HG03439 (cell line): ENCODE measurements around the gene PGGT1B.

Source experiments
- ATAC-seq: cut with Tn5 transposase; IDR thresholded peaks from one replicate; pipeline ENCODE4 v1.9.1; 2021; ENCODE audit warnings: mild to moderate bottlenecking, moderate library complexity; ENCODE audit not compliant: unreplicated experiment

PGGT1B gene

DNA sequence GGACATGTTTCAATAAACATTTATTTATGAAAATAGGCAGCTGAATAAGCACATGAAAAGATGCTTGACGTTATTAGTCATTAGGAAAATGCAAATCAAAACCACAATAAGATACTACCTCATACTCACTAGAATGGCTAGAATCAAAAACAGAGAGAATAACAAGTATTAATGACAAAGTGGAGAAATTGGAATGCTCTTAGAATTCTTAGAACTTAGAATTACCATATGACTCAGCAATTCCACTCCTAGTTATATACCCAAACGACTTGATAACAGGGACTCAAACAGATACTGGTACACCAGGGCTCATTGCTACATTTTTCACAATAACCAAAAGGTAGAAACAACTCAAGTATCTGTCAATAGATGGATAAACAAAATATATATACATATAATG, 77.9 kb downstream of the PGGT1B start:
- ATAC-seq = no peak

DNA sequence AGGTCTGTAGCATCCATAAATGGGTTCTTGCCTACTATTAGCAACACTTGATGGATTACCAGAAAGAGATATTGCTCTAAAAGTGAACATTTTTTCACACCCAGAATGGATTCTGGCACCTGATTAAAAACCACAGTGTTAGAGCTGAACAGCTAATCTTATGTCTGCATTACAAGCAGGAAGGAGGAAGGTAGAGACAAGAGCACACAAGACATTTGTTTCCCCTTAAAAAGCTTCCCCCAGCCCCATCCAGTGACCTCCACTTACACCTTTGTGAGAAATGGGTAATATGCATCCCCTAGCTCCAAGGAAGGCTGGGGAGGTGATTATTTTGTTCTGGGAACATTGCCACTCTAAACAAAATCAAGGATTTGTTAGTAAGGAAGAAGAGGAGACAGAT, 80.9 kb downstream of the PGGT1B start:
- ATAC-seq = no peak

DNA sequence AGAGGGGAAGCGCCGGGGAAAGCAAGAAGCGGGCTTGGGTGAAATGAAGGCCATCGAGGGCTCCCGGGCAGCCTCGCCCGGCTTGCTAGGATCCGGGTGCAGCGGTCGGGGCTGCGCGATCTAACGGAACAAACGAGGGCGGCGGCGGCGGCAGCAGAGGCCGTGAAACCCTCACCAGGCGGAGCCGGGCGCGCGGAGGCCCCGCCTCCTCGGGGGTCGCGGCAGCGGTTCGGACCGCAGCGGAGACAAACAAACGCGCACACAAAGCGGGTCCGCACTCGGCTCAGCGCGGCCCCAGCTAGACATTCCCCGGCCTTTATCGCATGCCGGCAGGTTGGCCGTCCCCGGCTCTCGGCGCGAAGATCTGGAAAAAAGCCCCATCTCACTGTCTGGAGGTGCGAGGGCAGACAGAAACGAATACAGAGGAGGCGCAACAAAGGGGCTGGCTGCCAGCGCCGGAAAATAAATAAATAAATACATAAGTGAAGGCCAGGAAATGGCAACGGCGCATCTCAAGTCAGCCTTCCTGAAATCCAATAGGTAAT, 82.4 kb downstream of the PGGT1B start:
- peak; percentile 71 for ATAC-seq

DNA sequence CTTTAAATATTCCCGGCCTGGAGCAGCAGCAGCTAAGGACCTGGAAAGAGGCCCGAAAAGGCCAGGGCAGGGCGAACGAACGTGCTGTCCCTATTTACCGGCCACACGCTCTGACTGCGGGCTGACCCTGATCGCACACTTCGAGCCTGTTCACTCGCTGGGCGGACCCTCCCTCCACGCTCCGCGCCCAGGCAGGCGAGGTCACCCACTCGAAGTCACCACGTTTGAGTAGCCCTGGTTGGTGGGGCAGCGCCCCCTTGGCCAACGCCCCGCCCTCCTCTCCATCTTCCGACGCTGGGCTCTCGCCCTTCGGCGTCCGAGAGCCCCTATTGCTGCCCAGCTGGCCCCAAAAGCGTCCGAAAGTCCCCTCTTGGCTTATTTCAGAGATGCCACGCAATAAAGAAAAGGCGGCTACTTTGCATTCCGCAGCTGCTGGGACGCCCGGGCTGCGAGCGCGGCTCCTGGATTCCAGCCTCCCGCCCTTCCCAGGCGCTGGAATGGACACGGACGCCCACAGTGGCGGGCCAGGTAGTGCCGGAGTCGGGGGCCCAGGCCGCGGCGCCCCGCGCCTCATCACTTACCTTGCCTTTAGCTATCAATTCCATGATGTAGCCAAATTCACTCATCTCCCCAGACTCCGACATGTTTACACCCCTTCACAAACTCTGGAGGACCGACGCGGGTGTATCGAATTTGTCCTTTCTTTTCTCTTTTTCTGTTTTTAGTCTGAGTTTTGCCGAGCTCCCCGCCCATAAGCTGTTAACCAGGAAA, 83.1 kb downstream of the PGGT1B start:
- peak; percentile 34 for ATAC-seq

DNA sequence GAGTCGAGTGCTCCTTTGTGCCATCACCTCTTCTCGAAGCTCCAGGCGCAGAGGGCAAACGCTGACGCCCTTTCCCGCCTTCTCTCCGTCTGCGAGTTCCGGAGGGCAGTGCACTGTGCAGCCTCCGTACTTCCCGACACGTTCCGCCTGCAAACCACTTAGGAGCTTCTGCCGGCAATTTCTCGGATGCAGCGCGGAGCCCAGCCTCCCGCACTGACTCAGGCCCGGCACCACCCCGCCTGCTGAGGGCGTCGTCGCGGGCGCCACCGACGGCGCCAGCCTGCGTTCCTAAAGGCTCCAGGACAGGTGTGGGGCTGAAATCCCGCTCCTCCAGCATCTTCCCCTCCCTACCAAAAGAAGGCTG, 83.7 kb downstream of the PGGT1B start:
- ATAC-seq = no peak

DNA sequence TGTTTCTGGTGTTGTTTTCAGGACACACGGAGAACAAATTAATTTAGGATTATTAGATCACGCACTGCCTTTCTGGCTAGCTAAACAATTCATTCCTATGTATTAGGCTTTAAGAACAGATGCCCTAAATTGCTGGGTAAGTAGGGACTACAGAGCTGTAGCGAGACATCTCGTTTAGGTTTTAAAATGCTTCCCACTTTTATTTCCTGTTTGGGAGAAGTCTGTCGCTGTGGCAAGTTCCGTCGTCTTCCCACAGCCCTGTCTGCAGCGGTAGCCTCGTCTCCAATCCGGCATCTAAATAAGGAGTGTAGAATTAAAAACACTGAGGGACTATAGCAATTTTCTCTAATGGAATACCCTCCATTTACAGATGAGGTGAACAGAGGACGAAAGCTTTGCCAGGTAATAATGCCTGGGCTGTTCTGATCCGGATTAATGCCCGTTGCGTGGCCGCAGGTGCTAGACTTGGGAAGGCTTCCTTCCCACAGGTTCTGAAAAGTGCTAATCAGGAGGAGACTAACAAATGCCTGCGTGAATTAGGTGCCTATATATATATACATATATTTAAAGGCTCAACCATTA, 91.7 kb downstream of the PGGT1B start:
- no peak for ATAC-seq

DNA sequence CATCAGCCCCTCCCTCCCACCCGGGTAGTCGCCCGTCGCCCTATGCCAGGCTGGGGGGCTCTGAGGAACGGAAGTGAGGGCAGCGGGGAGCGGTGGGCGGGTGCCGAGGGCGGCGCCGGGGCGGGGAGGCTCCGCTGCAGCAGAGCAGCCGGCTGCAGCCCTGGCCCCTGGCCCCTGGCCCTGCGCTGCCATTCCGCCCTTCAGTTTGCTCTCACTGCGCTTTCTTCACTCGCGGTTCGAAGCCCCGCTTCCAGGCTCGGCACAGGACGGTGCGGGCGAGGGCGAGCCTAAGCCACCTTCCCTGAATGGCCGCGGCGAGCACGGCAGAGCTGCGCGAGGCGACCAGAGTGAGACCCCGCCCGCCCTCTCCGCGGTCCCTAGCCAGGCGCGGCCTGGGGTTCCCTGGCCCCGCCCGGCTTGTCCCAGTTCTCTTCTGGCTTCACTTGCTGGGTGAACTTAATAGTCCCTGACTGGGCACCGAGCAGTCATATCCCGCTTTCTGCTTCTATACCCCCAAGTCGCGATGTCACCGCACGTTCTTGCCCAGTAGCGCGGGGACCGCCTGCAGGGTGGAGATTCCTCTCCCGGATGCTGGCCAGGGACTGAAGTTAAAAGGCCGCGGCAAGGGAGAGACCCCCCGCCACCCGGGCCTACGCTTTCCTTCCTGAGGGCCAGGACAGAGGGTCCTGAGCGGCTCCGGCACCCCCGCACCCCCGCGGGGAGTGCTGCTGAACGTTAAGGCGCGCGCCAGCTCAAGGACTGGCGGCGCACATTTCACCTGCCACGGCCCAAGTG, 92.3 kb downstream of the PGGT1B start:
- peak; percentile 43 for ATAC-seq

DNA sequence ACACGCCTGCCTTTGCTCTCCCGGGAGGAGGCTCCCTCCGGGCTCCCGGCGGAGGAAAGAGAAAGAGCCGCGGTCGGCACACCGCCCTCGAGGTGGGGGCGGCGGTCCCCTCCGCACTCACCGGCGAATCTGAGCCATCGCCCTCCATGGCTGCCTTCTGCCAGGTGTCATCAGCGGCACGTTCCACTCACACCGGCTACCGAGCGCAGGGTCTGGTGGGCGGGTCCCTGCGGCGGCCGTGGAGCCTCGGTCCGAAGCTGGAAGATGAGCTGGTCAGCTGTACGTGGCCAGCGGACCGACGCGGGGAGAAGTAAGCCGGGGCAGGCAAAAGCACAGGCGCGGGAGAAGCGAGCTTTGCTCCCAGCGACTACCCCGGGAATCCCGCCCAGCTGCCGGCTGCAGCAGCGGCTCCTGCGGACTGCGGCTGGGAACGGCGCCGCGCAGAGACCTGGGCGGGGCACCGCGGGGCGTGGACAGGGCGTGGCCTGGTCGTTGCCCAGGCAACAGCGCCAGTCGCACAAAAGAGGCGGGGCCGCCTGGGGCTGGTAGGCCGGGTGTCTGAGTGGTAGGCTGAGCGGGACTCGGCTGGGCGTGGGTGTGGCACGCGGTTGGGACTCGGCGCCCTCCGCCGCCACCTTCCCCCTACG, 93.1 kb downstream of the PGGT1B start, which contains the start of gene TRIM36:
Gene TRIM36, minus strand, starts transcription at position 422 of the 647 bp plus-strand sequence. Its CDS starts 274 bp downstream, at position 148.
- peak; percentile 99 for ATAC-seq

DNA sequence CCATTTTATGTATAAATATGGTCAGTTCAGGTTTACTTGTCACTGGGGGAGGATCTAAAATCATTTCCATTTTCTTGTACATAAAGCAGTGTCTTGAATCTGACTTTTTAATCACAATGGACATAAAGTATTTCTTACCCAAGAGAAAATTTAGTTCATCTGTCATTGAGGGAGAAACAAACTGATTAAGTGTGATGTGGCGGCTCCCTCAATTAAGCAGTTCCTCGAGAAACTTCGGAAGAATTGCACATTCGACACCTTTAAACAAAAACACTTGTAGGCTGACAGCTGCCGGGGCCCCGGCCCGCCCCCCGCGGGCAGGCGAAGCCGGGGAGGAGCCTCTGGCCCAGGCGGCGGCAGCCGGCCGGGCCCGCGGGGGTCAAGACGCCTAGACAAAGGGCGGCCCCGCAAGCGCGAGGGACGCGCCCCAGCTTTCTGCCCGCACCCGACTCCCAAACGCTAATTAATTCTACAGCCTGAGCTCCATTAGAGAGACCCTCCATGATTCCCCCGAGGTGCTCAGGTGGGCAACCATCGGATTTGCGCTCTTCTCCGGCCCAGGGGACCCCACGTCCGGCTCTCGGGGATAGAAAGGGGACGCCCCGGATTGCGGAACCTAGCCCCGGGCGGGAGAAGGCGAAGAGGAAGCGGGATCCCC, 93.7 kb downstream of the PGGT1B start:
- ATAC-seq = no peak

DNA sequence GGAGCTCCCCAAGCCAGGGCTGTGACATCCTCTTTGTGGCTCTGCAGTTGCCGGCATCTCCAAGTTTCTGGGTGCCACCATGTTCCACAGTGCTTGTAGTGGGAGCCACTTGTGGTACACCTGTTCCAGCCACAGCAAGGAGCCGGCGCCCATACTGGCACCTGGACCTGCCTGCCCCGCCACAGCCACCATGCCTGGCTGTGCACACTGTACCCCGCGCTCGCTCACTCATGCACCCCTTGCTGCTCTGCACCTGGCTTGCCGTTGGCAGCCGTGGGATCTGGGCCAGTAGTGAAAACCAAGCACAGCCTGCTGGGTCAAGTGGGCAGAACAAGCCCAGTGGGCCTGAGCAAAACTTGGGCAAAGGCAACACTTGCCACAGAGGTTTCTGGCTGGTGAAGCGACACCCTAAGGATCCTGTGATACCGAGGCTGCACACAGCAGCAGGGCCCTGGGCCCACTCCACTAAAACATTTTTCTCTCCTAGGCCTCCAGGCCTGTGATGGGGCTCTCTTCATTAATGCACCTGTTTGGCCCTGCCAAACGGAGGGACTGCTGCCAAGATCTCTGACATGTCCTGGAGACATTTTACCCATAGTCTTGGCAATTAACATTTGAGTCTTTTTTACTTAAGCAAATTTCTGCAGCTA, 95.8 kb downstream of the PGGT1B start:
- no peak for ATAC-seq

DNA sequence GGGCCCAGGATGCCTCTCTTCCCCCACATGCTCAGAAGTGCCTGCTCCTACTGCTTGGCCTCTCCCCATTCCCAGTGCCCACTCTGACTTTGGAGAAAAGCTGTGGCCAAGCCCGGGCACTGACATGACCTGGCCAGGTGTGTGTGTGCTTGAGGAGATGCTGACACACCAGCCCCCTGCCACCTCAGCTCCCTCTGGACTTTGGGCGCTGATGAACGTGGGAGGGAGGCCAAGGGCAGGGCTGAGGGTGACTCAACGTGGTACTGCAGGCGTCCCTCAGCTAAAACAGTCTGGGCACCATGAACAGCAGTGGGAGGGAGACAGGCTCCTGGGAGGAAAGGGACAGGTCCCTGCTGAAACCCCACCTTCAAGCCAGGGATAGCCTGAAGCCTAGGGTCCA, 96.9 kb downstream of the PGGT1B start:
- ATAC-seq = no peak

DNA sequence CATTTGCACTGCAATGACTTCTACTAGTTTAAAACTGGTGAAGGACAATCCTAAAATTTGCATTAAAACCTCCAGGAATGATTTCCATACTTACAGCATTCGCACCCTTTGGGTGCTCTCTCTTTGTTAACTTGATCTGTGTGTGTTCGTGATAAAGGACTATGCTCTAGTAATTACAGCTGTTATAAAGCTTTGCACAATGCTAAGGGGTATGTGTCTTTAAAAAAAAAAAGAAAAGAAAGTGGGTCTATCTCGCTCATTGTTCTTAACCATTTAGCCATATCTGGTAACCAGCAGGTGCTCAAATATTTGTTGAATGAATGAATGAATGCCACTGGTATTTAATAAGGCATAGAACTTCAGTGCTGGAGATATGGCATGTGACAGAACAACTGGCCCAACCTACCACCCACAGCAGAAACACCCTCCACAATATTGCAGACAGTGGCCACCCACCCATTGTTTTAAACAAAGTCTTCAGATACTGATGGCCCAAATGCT, 101.7 kb downstream of the PGGT1B start:
- ATAC-seq = no peak
